ENCODE results near the gene RPS19. TPM values are rescaled to one million over a fixed set of nuclear protein-coding genes. Genes with fewer than 3 reads are reported as not detected.
A peak's percentile ranks its signal among the peaks of the same experiment; 100 is the strongest.

The RPS19 gene
- total RNA-seq, 1 donor from 2014 or later: 956 TPM

DNA sequence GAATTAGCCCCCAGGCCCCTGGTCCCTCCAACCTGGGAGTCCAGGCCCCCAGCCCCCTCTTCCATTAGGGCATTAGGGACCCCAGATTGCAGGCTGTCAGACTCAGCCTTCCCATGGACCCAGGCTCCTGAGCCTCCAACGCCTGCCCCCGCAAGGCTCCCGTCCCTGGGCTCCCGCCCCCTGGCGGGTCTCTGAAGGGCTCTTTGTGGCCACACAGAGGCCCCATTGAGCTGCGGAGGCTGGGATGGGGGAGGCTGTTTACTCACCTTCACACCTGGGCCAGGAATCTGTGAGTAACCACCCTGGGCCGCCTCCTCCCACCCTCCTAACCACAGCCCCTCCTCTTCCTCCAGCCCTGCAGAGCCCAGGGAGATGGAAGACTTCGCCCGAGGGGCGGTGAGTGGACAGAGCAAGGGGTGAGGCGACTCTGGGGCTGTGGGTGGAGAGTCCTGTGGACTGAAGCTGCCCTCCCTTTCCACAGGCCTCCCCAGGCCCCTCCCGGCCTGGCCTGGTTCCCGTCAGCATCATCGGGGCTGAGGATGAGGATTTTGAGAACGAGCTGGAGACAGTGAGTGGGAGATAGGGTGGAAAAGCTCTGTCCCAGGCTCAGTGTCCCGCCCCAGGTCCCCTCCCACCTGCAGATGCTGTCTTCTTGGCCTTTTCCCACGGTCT lies 27.8 kb downstream of the RPS19 start:
- Histone ChIP-seq H3K4me3 (no peak overlapping the region), H3K36me3 (peaks cover 16 to 25% of the 10 kb centered on the region in 2 donors), H3K9me3 (no peaks in the 10 kb centered on the region), H3K4me1 (peaks cover 12% of the 10 kb centered on the region in 2 donors), H3K27me3 (no peaks in the 10 kb centered on the region), H3K27ac (no peak overlapping the region)
- intact Hi-C loops (cut with DNase I): no loop called here
- TF ChIP-seq, protein P1, sequence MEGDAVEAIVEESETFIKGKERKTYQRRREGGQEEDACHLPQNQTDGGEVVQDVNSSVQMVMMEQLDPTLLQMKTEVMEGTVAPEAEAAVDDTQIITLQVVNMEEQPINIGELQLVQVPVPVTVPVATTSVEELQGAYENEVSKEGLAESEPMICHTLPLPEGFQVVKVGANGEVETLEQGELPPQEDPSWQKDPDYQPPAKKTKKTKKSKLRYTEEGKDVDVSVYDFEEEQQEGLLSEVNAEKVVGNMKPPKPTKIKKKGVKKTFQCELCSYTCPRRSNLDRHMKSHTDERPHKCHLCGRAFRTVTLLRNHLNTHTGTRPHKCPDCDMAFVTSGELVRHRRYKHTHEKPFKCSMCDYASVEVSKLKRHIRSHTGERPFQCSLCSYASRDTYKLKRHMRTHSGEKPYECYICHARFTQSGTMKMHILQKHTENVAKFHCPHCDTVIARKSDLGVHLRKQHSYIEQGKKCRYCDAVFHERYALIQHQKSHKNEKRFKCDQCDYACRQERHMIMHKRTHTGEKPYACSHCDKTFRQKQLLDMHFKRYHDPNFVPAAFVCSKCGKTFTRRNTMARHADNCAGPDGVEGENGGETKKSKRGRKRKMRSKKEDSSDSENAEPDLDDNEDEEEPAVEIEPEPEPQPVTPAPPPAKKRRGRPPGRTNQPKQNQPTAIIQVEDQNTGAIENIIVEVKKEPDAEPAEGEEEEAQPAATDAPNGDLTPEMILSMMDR (IDR thresholded peaks at IDR 0.05): no peak
- peak in 1 of 2 donors; percentile 72 for DNase-seq (ENCODE audit: low spot score in 2 of 2)

- TF ChIP-seq, protein P1 (IDR thresholded peaks at IDR 0.05): no peak
- Histone ChIP-seq H3K4me1 (peaks cover 12% of the 10 kb centered on the region in 2 donors), H3K4me3 (no peak overlapping the region), H3K27ac (no peak overlapping the region), H3K27me3 (no peaks in the 10 kb centered on the region), H3K9me3 (no peaks in the 10 kb centered on the region), H3K36me3 (peaks cover 16 to 27% of the 10 kb centered on the region in 2 donors)
- intact Hi-C loops (cut with DNase I): no loop called here
- no peak for DNase-seq (ENCODE audit: low spot score in 2 of 2)
These were observed 28.9 kb downstream of the RPS19 start for GRCh38 chr19:41888926-41889325.

- TF ChIP-seq, protein P1 (IDR thresholded peaks at IDR 0.05): no peak
- H3K9me3 ChIP-seq: no peaks in the 10 kb centered on the region
- intact Hi-C loops (cut with DNase I): no loop called here
- H3K36me3 ChIP-seq: peaks cover 22 to 36% of the 10 kb centered on the region in 2 donors
- DNase-seq (ENCODE audit: low spot score in 2 of 2): no peak
- H3K27me3 ChIP-seq: no peaks in the 10 kb centered on the region
- H3K27ac ChIP-seq: no peak overlapping the region
- H3K4me3 ChIP-seq: no peak overlapping the region
- H3K4me1 ChIP-seq: peaks cover 7 to 8% of the 10 kb centered on the region in 2 donors
These were observed 29.8 kb downstream of the RPS19 start for GRCh38 chr19:41889896-41890295.

GRCh38 chr19:41890936-41891335 lies 30.9 kb downstream of the RPS19 start:
- peaks cover 31 to 47% of the 10 kb centered on the region in 2 donors for H3K36me3 ChIP-seq
- TF ChIP-seq, protein P1 (IDR thresholded peaks at IDR 0.05): no peak
- intact Hi-C loops (cut with DNase I): no loop called here
- H3K4me3 ChIP-seq: no peak overlapping the region
- no peak overlapping the region for H3K27ac ChIP-seq
- DNase-seq (ENCODE audit: low spot score in 2 of 2): no peak
- H3K4me1 ChIP-seq: peaks cover 0 to 3% of the 10 kb centered on the region in 2 donors
- no peaks in the 10 kb centered on the region for H3K9me3 ChIP-seq
- no peaks in the 10 kb centered on the region for H3K27me3 ChIP-seq

GRCh38 chr19:41892173-41892902 lies 32.3 kb downstream of the RPS19 start:
- no peak overlapping the region for H3K4me3 ChIP-seq
- H3K36me3 ChIP-seq: peaks cover 42 to 57% of the 10 kb centered on the region in 2 donors
- TF ChIP-seq, protein P1 (IDR thresholded peaks at IDR 0.05): no peak
- intact Hi-C loops (cut with DNase I): no loop called here
- no peaks in the 10 kb centered on the region for H3K4me1 ChIP-seq
- H3K27ac ChIP-seq: no peak overlapping the region
- no peaks in the 10 kb centered on the region for H3K9me3 ChIP-seq
- DNase-seq (ENCODE audit: low spot score in 2 of 2): no peak
- H3K27me3 ChIP-seq: no peaks in the 10 kb centered on the region

Measured in ascending aorta (tissue), 2 donors.